ENCODE results near the gene POLDIP3. TPM values are rescaled to one million over a fixed set of nuclear protein-coding genes. Genes with fewer than 3 reads are reported as not detected.

POLDIP3 gene
- total RNA-seq, 1 experiment from 2014 or later: 67.6 TPM

DNA sequence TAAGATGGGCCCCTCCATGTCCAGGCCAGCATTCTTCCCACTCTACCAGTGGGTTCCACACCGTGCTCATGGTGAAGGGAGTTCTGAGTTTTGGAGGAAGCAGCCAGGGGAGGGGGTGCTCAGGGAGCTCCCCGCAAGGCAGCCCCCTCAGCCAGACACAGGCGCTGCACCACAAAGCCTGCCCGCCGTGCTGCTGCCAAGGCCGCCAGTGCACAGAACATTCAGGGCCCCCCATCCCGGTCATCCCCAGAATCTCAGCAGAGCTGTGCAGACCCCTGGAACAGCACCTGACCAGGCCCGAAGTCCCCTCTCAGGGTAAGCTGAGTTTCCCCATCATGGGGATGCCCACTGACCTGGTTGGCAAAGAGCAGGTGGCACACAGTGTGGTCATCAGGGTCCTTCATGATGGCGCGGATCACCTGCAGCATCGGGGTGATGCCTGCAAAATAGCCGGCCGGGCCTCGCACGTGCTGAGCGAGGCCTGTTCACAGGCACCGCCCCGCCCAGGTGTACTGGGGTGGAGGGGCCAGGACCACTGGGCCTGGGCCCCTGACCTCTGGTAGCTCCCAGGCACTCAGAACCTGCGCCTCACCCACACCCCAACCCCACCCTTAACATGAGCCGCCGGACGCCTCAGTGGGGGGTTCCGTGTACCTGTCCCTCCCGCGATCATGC is 12.4 kb upstream of the POLDIP3 start:
- POLR2A ChIA-PET: interaction anchor here (0.9 to 2.7 kb wide), 2 partner anchors 11 to 12 kb away, joined by 3 to 15 read pairs; partner anchors contain the start of gene POLDIP3
- BruUV-seq (replicated peaks): no TSS peak

More for the DNA sequence above, 12.4 kb upstream of the POLDIP3 start:
- Histone ChIP-seq H4K20me1 (ENCODE audit: insufficient read depth) (no peaks in the 10 kb centered on the region), H3K4me3 (replicated peaks in 1 of 2; ENCODE audit: low read depth in 1 of 2, low read length in 2 of 2) (no peak overlapping the region), H3K9ac (ENCODE audit: low read length) (no peak overlapping the region), H2AFZ (ENCODE audit: low read depth, low read length, poor library complexity, severe bottlenecking) (no peak overlapping the region), H3K27me3 (ENCODE audit: insufficient read depth, low read length) (no peaks in the 10 kb centered on the region), H3K79me2 (ENCODE audit: insufficient read depth, low read length) (peaks cover 2% of the 10 kb centered on the region; the same call in 1 of the 2 replicates), H3K36me3 (ENCODE audit: control insufficient read depth in 1 of 2, insufficient read depth in 2 of 2, low read length in 2 of 2) (peaks cover 23% of the 10 kb centered on the region in 2 experiments; a peak in 3 of 4 replicates), H3K9me2 (ENCODE audit: insufficient read depth) (no peaks in the 10 kb centered on the region), H3K27ac (ENCODE audit: low read depth, low read length) (no peak overlapping the region), H3K9me3 (ENCODE audit: control insufficient read depth in 1 of 2, insufficient read depth in 1 of 2, low read depth in 1 of 2, low read length in 2 of 2) (no peaks in the 10 kb centered on the region), H3K4me1 (ENCODE audit: control insufficient read depth in 1 of 2, insufficient read depth in 2 of 2, low read length in 2 of 2) (peaks cover 2% of the 10 kb centered on the region in 2 experiments; a peak in 2 of 4 replicates), H3K4me2 (ENCODE audit: low read length) (no peak overlapping the region)
- ChIA-PET CTCF (no interaction called here), RAD21 (ENCODE audit: low non-redundant PET in 1 of 2, low total read pairs in 2 of 2, uncharacterized antibody in 2 of 2, unreplicated experiment in 2 of 2) (no interaction called here)
- DNase-seq (ENCODE audit: low read depth, low spot score) (no peak), ATAC-seq (no peak)
- TF ChIP-seq SP1 (IDR thresholded peaks at IDR 0.05; ENCODE audit: low read depth) (no peak), EGR1 (IDR thresholded peaks at IDR 0.05; ENCODE audit: low read depth) (no peak), CEBPB (IDR thresholded peaks at IDR 0.05; ENCODE audit: low read depth) (no peak), CBX3 (IDR thresholded peaks at IDR 0.05; ENCODE audit: low read depth) (no peak), FOSL1 (IDR thresholded peaks at IDR 0.05; ENCODE audit: low read depth) (no peak), EZH2 (IDR thresholded peaks at IDR 0.05) (no peak), TCF7L2 (IDR thresholded peaks at IDR 0.05; ENCODE audit: borderline replicate concordance, extremely low read depth, insufficient read depth, insufficient read length) (no peak), RAD21 (IDR thresholded peaks at IDR 0.05; ENCODE audit: low read depth) (no peak), ZNF274 (IDR thresholded peaks at IDR 0.05; ENCODE audit: low read depth, low read length) (no peak), EZH2phosphoT487 (IDR thresholded peaks at IDR 0.05; ENCODE audit: borderline replicate concordance) (no peak), JUND (IDR thresholded peaks at IDR 0.05) (no peak), ELF1 (IDR thresholded peaks at IDR 0.05; ENCODE audit: borderline replicate concordance, low read depth) (no peak), POLR2AphosphoS5 (IDR thresholded peaks at IDR 0.05; ENCODE audit: low read depth, low read length) (no peak), ZFX (IDR thresholded peaks at IDR 0.05) (no peak), SRF (IDR thresholded peaks at IDR 0.05; ENCODE audit: low read depth) (no peak), POLR2A (IDR thresholded peaks at IDR 0.05; ENCODE audit: borderline replicate concordance, extremely low read depth, insufficient read depth, insufficient read length) (no peak)
- TF ChIP-seq, protein P1, sequence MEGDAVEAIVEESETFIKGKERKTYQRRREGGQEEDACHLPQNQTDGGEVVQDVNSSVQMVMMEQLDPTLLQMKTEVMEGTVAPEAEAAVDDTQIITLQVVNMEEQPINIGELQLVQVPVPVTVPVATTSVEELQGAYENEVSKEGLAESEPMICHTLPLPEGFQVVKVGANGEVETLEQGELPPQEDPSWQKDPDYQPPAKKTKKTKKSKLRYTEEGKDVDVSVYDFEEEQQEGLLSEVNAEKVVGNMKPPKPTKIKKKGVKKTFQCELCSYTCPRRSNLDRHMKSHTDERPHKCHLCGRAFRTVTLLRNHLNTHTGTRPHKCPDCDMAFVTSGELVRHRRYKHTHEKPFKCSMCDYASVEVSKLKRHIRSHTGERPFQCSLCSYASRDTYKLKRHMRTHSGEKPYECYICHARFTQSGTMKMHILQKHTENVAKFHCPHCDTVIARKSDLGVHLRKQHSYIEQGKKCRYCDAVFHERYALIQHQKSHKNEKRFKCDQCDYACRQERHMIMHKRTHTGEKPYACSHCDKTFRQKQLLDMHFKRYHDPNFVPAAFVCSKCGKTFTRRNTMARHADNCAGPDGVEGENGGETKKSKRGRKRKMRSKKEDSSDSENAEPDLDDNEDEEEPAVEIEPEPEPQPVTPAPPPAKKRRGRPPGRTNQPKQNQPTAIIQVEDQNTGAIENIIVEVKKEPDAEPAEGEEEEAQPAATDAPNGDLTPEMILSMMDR (IDR thresholded peaks at IDR 0.05 in 2 of 3, conservative IDR thresholded peaks at IDR 0.05 in 1 of 3; ENCODE audit: borderline replicate concordance in 1 of 3, insufficient read depth in 1 of 3, low read depth in 2 of 3, low read length in 2 of 3): no peak
- TF ChIP-seq, protein P2, sequence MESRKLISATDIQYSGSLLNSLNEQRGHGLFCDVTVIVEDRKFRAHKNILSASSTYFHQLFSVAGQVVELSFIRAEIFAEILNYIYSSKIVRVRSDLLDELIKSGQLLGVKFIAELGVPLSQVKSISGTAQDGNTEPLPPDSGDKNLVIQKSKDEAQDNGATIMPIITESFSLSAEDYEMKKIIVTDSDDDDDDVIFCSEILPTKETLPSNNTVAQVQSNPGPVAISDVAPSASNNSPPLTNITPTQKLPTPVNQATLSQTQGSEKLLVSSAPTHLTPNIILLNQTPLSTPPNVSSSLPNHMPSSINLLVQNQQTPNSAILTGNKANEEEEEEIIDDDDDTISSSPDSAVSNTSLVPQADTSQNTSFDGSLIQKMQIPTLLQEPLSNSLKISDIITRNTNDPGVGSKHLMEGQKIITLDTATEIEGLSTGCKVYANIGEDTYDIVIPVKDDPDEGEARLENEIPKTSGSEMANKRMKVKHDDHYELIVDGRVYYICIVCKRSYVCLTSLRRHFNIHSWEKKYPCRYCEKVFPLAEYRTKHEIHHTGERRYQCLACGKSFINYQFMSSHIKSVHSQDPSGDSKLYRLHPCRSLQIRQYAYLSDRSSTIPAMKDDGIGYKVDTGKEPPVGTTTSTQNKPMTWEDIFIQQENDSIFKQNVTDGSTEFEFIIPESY (IDR thresholded peaks at IDR 0.05; ENCODE audit: extremely low read depth, insufficient replicate concordance, low read length): no peak
- TF ChIP-seq, protein P3, sequence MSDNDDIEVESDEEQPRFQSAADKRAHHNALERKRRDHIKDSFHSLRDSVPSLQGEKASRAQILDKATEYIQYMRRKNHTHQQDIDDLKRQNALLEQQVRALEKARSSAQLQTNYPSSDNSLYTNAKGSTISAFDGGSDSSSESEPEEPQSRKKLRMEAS (IDR thresholded peaks at IDR 0.05): no peak
- TF ChIP-seq, protein P4, sequence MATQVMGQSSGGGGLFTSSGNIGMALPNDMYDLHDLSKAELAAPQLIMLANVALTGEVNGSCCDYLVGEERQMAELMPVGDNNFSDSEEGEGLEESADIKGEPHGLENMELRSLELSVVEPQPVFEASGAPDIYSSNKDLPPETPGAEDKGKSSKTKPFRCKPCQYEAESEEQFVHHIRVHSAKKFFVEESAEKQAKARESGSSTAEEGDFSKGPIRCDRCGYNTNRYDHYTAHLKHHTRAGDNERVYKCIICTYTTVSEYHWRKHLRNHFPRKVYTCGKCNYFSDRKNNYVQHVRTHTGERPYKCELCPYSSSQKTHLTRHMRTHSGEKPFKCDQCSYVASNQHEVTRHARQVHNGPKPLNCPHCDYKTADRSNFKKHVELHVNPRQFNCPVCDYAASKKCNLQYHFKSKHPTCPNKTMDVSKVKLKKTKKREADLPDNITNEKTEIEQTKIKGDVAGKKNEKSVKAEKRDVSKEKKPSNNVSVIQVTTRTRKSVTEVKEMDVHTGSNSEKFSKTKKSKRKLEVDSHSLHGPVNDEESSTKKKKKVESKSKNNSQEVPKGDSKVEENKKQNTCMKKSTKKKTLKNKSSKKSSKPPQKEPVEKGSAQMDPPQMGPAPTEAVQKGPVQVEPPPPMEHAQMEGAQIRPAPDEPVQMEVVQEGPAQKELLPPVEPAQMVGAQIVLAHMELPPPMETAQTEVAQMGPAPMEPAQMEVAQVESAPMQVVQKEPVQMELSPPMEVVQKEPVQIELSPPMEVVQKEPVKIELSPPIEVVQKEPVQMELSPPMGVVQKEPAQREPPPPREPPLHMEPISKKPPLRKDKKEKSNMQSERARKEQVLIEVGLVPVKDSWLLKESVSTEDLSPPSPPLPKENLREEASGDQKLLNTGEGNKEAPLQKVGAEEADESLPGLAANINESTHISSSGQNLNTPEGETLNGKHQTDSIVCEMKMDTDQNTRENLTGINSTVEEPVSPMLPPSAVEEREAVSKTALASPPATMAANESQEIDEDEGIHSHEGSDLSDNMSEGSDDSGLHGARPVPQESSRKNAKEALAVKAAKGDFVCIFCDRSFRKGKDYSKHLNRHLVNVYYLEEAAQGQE (IDR thresholded peaks at IDR 0.05; ENCODE audit: low read depth): no peak
- intact Hi-C loops (cut with micrococcal nuclease): no loop called here
